Ammon's horn (tissue), 1 donor: Measurements from ENCODE around the gene SPINT1.
"Not testable (repeated sequence)": the region's sequence is repeated elsewhere in the genome, so short reads cannot be mapped to it uniquely, and the experiment has no call there.

Experiments used
- DNase-seq: peaks from one replicate; pipeline ENCODE4 v3.0.0-alpha.2; 2016; ENCODE audit warnings: low spot score

SPINT1 gene

GRCh38 chr15:40858706-40859105, 14.9 kb downstream of the SPINT1 start:
- DNase-seq: no peak

DNA sequence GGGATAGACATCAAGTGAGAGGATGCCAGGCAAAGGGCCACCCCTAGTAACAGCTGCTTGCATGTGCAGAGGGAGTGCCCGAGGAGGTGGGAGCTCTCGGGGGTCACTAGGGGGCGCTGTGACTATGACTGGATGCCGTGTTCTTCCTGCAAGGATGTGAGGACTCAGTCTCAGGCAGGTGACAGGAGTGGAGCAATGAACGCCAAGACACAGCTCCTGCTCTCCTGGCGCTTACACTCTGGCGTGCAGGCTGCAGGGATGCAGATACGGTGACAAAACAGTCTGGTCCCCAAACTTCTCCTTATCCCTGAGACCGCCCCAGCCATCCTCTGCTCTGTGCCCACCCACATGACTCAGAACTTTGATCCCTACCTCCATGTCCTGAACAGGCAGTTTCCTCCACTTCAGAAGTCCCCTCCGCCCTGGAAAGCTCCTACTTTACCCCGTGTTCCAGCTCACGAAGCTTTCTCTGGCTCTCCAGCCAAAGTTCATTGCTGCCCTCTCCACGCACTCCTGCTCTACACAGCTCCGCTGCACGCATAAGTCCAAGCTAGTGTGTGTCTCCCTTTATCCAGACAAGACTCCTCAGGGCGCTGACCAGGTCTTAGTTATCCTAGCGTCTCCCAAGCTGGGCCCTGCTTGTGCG, 15.5 kb downstream of the SPINT1 start:
- peak; percentile 51 for DNase-seq

- DNase-seq: not testable (repeated sequence)
Measured at GRCh38 chr15:40861147-40861546, 17.3 kb downstream of the SPINT1 start.

GRCh38 chr15:40863660-40864270, 19.9 kb downstream of the SPINT1 start:
- no peak for DNase-seq

DNA sequence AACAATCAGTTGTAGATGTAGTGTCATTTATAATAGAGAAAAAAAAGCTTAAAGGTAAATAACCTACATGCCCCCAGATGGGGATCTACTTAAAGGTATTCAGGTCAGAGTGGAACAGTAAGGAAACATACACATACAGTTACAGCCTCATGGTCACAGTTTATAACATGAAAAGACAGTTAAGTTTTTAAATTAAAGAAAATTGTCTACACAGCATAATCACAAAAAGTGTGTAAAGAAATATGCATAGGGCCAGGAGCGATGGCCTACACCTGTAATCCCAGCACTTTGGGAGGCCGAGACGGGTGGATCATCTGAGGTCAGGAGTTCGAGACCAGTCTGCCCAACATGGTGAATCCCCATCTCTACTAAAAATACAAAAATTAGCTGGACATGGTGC, 23.4 kb downstream of the SPINT1 start:
- DNase-seq: no peak

- no peak for DNase-seq
Measured at GRCh38 chr15:40869686-40870085, 25.8 kb downstream of the SPINT1 start.

- no peak for DNase-seq
Measured at GRCh38 chr15:40870716-40871115, 26.9 kb downstream of the SPINT1 start.

DNA sequence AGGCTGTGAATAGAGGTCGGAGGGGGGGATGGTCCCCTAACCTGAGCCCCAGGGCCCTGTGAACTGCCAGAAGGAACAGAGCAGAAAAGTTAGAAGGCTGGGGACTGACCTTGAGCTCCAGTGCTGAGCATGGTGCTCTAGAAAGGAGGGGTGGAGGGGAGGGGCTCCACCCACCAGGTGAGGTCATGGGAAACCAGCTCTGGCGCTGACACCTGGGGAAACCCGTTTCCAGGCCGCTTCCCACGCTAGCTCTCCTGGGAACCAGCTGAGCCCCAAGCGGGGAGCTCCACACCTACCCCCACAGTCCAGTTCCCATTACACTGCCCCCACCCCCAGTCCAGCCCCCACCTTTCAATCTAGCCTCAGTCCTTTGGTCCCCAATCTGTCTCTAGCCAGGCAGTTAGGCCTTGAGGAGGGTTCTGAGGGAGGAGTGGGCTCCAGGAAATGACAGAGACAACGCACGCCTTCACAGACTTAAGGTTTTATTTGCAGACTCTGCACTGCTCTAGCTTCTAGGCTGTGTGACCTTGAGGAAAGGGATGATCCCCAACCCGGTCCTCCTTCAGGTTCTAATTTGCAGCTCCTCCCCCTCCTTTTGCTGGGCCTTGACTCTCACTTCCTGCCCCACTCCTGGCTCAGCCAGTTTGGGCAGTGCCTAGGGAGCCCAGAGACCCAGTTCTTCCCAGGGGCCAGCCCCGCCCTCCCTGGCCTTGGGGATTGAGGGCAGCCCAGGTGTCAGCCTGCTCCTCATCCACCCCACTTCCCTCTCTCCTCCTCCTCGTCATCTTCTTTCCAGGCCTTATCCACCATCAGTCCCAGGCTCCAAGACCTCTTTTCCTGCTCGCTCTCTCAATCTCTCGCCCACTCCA, 28.1 kb downstream of the SPINT1 start:
- DNase-seq: no peak

GRCh38 chr15:40872791-40873693, 29.2 kb downstream of the SPINT1 start:
- no peak for DNase-seq

- peak; percentile 49 for DNase-seq
Measured at GRCh38 chr15:40873694-40874561, 30.1 kb downstream of the SPINT1 start, which contains the start of gene RHOV. Gene RHOV, minus strand, starts transcription at chr15:40874234. Its CDS starts 95 bp downstream, at chr15:40874139.

- no peak for DNase-seq
Measured at GRCh38 chr15:40875991-40876730, 32.3 kb downstream of the SPINT1 start.

- no peak for DNase-seq
Measured at GRCh38 chr15:40877694-40878093, 33.8 kb downstream of the SPINT1 start.

- no peak for DNase-seq
Measured at GRCh38 chr15:40878785-40879184, 34.9 kb downstream of the SPINT1 start.

DNA sequence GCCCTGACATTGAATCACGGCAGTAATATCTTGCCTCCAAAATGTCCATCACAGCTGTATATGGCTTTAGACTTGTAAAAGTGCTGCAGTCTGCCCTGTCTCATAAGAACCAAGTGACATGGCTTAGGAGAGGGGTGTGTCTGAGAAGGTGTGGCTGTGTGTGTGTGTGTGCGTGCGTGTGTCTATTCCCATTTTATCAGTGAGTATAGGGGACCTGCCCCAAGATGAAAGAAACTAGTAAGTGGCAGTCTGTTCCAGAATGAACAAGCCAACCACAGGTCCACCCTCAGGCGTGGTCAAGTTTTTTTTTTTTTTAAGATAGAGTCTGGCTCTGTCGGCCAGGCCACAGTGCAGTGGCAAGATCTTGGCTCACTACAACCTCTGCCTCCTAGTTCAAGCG, 35.8 kb downstream of the SPINT1 start:
- no peak for DNase-seq

DNA sequence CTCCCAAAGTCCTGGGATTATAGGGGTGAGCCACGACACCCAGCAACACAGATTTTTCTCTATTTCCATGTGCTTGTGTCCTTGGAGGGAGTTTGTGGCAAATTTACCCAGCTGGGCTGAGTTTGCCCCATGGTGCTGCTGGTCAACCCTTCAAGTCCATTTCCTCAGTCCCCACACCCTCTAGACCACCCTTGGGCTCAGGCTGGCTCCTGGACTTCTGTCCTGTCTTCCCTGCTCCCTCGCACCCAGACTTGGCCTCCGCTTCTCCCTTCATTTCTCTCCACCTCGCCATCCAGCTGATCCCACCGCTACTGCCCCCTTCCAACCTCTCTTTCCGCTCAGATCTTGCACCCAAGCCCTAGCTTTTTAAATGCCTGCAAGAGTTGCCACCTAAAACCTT, 37.5 kb downstream of the SPINT1 start:
- DNase-seq: no peak

- DNase-seq: no peak
Measured at GRCh38 chr15:40886586-40886985, 42.7 kb downstream of the SPINT1 start.

- no peak for DNase-seq
Measured at GRCh38 chr15:40889112-40889511, 45.3 kb downstream of the SPINT1 start.

DNA sequence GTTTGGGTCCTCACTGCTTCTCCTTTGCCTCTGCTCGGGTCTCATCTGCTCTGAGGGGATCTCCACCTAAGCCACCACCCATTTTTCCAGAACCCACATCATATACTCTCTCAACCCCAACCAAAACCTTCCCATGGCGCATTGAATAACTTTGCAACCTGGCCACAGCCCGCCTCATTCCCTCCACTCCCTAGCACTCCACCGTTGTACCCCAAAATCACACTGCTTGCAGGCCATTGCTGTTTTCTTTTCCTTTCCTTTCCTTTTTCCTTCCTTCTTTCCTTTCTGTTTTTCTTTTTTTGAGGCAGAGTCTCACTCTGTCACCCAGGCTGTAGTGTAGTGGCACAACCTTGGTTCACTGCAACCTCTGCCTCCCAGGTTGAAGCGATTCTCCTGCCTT, 47.3 kb downstream of the SPINT1 start:
- DNase-seq: no peak

GRCh38 chr15:40891810-40892446, 48.1 kb downstream of the SPINT1 start:
- peak; percentile 47 for DNase-seq
